NCI-H345 (cell line): ENCODE data around the gene PTPRE.
A peak's percentile ranks its signal among the peaks of the same experiment; 100 is the strongest.

Experiments used
- DNase-seq: peaks from one replicate; lab custom pipeline; 2025; lab: John Stamatoyannopoulos, UW

The PTPRE gene

DNA sequence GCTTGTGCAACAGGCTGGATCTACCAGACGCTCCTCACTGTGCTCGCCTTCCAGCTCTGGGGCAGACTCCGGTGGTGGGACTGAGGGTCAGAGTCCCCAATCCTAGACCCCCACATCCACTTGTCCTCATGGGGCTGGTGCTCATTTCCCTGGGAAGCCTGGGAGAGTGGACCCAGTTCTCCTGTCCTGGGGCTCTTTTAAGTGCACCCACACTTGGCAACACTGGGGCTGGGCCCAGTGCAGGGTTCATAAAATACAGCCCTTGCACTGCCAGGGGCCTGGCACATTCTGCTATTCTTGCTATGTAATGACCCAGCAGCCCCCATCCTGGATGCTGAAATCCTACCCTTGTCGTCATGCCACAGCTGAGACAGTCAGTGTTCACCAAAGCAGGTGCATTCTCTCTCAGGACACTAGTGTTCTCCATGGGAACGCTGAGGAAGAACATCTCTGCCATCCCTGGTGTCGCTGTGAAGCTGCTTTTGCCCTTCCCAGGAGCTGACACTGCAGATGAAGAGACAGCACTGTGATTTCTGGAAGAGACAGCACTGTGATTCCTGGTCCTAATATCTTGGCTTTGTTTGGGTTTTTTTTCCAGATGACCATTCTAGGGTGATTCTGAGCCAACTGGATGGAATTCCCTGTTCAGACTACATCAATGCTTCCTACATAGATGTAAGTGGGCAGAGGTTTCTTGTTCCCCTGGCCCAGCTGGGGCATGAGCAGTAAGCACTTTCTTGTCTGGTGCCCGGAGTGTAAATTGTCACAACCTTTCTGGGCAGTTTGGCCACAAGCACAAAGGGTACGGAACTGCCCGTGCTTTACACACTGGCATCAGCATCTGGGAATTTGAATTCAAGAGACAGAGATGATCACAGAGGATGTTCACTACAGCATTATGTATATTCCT lies 153.7 kb downstream of the PTPRE start:
- no peak for DNase-seq

GRCh38 chr10:128061306-128062300 lies 154.7 kb downstream of the PTPRE start:
- DNase-seq, result no peak

- DNase-seq, result no peak
These were observed 155.5 kb downstream of the PTPRE start for GRCh38 chr10:128062331-128062880.

- no peak for DNase-seq
These were observed 156.1 kb downstream of the PTPRE start for GRCh38 chr10:128062881-128063563.

- no peak for DNase-seq
These were observed 156.8 kb downstream of the PTPRE start for GRCh38 chr10:128063736-128064107.

DNA sequence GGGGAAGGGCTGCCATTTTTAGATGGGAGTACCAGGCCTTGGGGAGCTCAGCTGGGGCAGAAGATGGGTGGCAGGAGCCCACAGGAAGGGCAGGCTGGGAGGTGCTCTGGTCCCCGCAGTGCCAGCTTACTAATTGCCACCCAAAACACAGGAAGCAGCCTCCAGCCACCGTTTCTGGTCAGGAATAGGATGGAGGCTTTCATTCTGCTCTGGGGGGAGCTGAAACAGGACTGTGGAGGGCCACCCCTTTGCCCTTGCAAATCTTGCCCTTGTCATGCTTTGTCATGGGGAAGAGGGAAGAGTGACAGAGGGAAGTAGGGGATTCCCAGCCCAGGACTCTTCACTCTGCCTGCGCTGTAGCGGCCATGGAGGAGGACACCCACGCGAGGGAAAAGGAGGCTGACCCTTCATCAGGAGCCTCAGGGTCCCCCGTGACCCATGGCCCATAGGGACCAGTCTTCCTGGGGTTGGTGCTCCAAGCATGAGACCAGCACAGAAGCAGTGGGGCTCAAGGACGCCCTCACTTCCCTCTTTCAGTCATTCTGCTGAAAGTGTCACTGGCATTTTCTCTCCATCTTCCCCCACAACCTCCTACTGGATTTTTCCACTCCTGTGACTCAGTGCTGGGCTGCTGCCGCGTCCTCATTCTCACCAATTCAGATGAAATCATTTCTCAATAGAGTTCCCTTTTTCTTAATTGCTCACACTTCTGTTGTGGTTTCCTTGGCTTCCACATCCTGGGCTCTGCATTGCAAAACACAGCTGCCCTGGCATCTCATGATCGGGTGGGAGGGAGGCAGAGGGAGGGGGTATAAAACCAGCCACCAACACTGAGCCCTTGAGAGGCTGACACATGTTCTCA lies 157.4 kb downstream of the PTPRE start:
- no peak for DNase-seq

DNA sequence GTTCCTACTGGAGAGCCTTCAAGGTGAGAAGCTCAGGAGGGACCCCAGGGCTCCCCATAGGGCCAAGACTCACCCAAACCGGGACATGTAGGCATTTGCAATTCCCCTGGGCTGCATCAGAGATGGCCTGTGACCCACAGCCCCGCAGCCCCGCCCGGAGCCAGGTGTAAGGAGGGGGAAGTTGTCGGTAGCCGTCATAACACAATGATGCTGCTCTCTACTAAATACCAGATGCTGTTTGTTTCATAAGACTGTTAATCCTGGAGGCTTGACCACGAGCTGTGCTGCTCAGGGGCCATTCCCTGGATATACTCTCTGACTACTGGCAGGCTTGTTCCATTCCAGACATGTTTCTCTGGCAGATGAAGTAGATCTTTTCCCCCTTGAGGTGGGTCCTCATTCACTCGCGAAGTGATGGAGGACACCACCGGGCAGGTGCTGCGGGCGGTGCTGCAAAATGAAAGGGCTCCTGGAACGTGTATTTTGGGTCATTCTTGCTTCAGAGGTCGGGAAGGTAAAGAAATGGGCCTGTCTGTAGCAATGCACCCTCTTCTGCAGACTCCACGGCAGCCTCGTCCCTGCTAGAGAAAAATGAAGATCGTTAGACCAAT lies 158.2 kb downstream of the PTPRE start:
- DNase-seq, result no peak

DNA sequence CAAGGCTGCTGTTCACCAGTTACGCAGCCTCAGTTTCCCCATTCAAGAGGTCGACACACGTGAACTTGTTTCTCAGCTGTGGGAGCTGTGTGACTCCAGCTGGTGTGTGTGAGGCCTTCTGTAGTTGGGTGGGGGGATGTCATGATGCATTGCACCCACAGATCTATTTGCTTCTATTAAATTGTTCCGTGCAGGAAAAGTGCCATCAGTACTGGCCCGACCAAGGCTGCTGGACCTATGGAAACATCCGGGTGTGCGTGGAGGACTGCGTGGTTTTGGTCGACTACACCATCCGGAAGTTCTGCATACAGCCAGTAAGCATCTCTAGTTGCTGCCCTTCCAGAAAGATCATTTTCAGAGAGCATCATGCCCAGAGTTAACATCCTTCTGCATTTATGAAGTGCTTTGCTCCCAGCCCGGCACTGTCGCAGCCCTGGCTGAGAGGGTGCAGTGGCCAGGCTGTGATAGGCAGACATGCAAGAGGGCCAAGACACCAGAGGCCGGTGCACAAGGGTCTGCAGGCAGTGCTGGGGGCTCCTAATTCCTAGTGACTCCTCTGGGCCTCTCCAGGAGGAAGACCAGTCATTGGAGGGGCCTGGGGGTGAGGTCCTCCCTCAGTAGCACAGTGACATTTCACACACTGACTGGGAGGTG lies 159.1 kb downstream of the PTPRE start:
- DNase-seq, result no peak

DNA sequence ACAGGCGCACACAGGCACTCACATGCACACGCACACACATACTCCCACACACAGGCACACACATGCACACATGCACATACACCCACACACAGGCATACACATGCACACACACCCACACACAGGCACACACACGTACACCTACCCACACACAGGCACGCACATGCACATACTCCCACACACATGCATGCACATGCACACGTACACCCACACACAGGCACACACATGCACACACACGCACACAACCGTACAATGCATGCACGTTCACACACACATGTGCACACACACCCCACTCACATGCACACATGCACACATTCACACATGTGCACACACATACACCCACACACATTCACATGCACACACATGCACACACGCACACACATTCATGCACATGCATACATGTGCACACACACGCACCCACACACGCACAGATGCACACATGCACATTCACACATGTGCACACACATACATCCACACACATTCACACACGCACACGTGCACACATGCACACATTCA lies 160.0 kb downstream of the PTPRE start:
- DNase-seq, result no peak

- no peak for DNase-seq
These were observed 160.9 kb downstream of the PTPRE start for GRCh38 chr10:128067691-128068397.

- DNase-seq, result peak; percentile 33
These were observed 161.7 kb downstream of the PTPRE start for GRCh38 chr10:128068398-128069285.

DNA sequence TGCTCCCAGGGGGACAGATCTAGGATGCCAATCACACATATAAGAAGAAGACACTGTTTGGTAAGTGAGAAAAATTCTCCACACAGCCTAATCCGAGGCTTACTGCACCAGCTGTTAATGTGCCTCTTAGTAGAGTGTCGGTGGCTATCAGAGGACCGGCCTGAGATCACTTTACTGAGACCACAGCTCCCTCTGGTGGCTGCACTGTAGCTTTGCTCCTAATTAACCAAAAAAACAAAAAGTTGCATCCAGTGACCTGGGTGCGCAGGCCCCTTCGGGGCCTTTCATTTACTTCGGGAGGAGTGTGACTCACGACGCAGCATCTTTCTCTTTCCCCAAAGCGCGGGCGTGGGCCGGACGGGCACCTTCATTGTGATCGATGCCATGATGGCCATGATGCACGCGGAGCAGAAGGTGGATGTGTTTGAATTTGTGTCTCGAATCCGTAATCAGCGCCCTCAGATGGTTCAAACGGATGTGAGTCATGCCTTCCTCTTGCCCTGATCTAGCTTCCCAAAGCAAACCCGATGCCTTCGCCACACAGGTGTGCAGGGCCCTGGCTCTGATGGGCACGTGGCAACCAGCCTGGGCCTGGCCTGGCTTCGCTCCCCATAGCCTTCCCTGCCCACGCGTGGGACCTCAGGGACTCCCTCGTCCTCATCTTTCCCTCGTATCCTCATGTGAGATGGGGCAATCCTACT lies 162.6 kb downstream of the PTPRE start:
- peak; percentile 56 for DNase-seq

- no peak for DNase-seq
These were observed 163.3 kb downstream of the PTPRE start for GRCh38 chr10:128070161-128070560.

GRCh38 chr10:128070721-128071416 lies 164.0 kb downstream of the PTPRE start:
- no peak for DNase-seq

DNA sequence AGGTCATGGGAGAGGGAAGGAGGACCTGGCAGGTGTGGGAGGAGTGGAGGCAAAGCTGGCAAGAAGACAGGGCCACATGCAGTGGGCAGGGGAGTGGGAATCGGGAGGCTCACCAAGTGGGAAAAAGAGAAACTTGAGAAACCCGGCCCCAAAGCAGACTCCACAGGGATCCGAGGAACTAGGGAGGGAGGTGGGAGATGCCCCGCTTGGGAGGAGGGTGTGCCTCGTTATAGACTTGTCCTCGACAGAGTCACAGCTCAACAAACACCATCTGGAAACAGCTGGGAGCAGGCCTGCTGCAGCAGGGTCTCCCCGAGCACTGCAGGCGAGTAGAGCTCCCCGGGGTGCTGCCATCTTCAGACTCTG lies 164.5 kb downstream of the PTPRE start:
- DNase-seq, result no peak

DNA sequence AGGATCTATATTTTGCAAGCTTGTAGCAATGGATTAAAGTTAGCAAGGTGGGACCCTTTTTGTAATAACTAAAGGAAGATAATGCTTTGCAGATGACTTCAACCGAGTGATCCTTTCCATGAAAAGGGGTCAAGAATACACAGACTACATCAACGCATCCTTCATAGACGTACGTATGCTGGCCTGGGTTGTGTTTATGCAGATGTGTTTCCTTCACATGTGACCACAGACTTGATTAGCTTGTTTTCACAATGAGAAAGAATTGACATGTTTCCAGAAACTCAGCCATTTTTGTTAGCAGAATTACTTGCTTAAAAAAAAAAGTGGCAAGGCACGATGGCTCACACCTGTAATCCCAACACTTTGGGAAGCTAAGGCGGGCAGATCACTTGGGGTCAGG lies 165.1 kb downstream of the PTPRE start:
- no peak for DNase-seq
